Measurements from ENCODE around the gene TOP3B.

Gene TOP3B

DNA sequence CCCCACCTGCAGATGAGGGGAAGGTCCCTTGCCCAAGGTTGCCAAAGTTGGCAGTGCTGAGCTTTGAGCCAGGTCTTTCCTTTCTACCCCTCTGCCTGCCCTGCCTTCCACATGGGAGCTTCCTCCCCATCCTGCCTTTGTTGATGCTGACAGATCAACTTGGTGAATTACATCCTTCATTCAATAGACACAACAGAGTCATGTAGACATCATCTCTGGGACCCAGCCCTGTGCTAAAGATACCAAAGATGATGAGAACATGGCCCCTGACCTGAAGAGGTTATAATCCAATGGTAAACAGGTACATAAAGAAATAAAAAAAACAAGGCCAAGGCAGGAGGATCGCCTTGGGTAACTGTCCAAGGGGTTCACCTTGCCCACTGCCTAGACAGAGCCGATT, 72.7 kb downstream of the TOP3B start:
- Histone ChIP-seq H3K36me3 (replicated peaks) (no peaks in the 10 kb centered on the region), H3K27ac (no peak overlapping the region), H3K4me3 (ENCODE audit: low read depth, low read length) (no peak overlapping the region), H3K27me3 (replicated peaks) (no peaks in the 10 kb centered on the region)
- DNase-seq = no peak
- in situ Hi-C loops (cut with HindIII; ENCODE audit: low pct_ligation_motif_present, low sequenced_read_pairs) = no loop called here
- TF ChIP-seq, protein P1, sequence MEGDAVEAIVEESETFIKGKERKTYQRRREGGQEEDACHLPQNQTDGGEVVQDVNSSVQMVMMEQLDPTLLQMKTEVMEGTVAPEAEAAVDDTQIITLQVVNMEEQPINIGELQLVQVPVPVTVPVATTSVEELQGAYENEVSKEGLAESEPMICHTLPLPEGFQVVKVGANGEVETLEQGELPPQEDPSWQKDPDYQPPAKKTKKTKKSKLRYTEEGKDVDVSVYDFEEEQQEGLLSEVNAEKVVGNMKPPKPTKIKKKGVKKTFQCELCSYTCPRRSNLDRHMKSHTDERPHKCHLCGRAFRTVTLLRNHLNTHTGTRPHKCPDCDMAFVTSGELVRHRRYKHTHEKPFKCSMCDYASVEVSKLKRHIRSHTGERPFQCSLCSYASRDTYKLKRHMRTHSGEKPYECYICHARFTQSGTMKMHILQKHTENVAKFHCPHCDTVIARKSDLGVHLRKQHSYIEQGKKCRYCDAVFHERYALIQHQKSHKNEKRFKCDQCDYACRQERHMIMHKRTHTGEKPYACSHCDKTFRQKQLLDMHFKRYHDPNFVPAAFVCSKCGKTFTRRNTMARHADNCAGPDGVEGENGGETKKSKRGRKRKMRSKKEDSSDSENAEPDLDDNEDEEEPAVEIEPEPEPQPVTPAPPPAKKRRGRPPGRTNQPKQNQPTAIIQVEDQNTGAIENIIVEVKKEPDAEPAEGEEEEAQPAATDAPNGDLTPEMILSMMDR (IDR thresholded peaks at IDR 0.05; ENCODE audit: low read depth, low read length, missing control alignments) = no peak

DNA sequence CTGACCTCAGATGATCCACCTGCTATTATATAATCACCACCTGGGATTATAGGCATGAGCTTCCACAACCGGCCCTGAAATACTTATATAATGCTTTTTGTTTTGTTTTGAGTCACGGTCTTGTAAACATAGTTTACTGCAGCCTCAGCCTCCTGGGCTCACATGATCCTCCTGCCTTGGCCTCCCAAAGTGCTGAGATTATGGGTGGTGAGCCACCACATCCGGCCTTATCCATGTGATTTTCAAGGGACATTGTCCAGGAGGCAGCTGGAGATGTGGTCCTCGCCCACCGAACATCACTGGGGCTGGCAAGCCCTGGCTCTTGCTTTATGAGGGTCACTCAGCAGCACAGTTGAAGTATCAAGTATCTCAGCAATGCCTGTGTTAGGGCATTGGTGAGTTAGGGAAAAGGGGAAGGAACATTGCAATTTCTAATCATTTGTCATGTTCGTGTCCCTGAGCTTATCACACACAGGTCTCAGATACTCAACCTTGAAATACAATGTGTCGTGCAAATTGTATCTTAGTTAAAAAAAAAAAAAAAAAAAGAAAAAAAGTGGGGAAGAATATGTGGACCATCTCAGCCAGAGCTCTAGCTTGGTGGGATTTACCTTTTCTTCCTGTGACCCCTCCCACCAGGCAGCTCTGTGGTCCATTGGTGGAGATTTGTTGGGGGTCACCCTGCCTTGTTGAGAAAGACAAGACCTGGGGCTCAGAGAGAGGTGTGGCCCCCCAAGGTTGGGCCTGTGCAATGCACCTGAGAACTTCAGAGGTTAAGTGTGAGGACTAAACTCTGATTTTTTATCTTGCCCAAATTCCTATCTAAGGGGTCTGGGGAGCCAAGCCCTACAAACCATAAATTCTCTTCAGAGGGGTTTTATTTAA, 74.7 kb downstream of the TOP3B start:
- Histone ChIP-seq H3K36me3 (replicated peaks) (no peaks in the 10 kb centered on the region), H3K27me3 (replicated peaks) (no peaks in the 10 kb centered on the region), H3K27ac (no peak overlapping the region), H3K4me3 (ENCODE audit: low read depth, low read length) (no peak overlapping the region)
- no peak for DNase-seq
- in situ Hi-C loops (cut with HindIII; ENCODE audit: low pct_ligation_motif_present, low sequenced_read_pairs) = no loop called here
- TF ChIP-seq, protein P1 (IDR thresholded peaks at IDR 0.05; ENCODE audit: low read depth, low read length, missing control alignments) = no peak
